C4-2B (cell line): ENCODE measurements around the gene DDX3X.

ENCODE experiments used
- CTCF ChIP-seq: fragments of 450-650 bp; conservative IDR thresholded peaks from 2 replicates; pipeline ENCODE4 v1.5.1; 2017; ENCODE audit warnings: mild to moderate bottlenecking
- ZFX ChIP-seq: fragments of 450-650 bp; IDR thresholded peaks from 2 replicates; pipeline ENCODE4 v1.6.1; 2017

- TF ChIP-seq CTCF (no peak), ZFX (no peak)
These were observed 35.2 kb downstream of the DDX3X start for GRCh38 chrX:41369152-41369551.
